GM23248 (cell line): ENCODE data around the gene COL6A1. TPM values are rescaled to one million over a fixed set of nuclear protein-coding genes. Genes with fewer than 3 reads are reported as not detected.
A peak's percentile ranks its signal among the peaks of the same experiment; 100 is the strongest.

Experiments used
- DNase-seq: peaks from one replicate; pipeline ENCODE4 v3.0.0-alpha.2; 2015
- H2AFZ ChIP-seq: fragments of 200-600 bp; sonication (generic); 2 replicates; pipeline ENCODE4 v1.6.1; 2016; ENCODE audit warnings: antibody characterized with exemption
- H3F3A ChIP-seq: fragments of 200-600 bp; sonication (generic); 2 replicates; pipeline ENCODE4 v1.6.1; 2016; ENCODE audit warnings: mild to moderate bottlenecking, antibody characterized with exemption, mixed run types; ENCODE audit not compliant: insufficient read depth
- H3K27ac ChIP-seq: fragments of 200-600 bp; sonication (generic); 2 replicates; pipeline ENCODE4 v1.5.1; 2016; ENCODE audit warnings: mild to moderate bottlenecking
- H3K27me3 ChIP-seq: fragments of 200-600 bp; sonication (generic); replicated peaks from 2 replicates; pipeline ENCODE4 v1.6.1; 2016; ENCODE audit warnings: mild to moderate bottlenecking; ENCODE audit not compliant: insufficient read depth
- H3K36me3 ChIP-seq: fragments of 200-600 bp; sonication (generic); 2 replicates; pipeline ENCODE4 v1.6.1; 2016; ENCODE audit warnings: low read depth, mild to moderate bottlenecking
- H3K4me1 ChIP-seq: fragments of 200-600 bp; sonication (generic); 2 replicates; pipeline ENCODE4 v1.6.1; 2016; ENCODE audit warnings: mild to moderate bottlenecking; ENCODE audit not compliant: insufficient read depth
- H3K4me2 ChIP-seq: fragments of 200-600 bp; sonication (generic); one replicate; pipeline ENCODE4 v1.6.1; 2016; ENCODE audit warnings: mild to moderate bottlenecking; ENCODE audit not compliant: unreplicated experiment
- H3K4me3 ChIP-seq: fragments of 200-600 bp; sonication (generic); 2 replicates; pipeline ENCODE4 v1.5.1; 2016; ENCODE audit warnings: mild to moderate bottlenecking
- H3K79me2 ChIP-seq: fragments of 200-600 bp; sonication (generic); 2 replicates; pipeline ENCODE4 v1.6.1; 2016; ENCODE audit warnings: mild to moderate bottlenecking; ENCODE audit not compliant: insufficient read depth
- H3K9ac ChIP-seq: fragments of 200-600 bp; sonication (generic); 2 replicates; pipeline ENCODE4 v1.6.1; 2016; ENCODE audit warnings: mild to moderate bottlenecking
- H3K9me2 ChIP-seq: fragments of 200-600 bp; sonication (generic); 2 replicates; pipeline ENCODE4 v1.6.1; 2016; ENCODE audit warnings: mixed run types, mild to moderate bottlenecking, moderate library complexity; ENCODE audit not compliant: insufficient read depth
- H3K9me3 ChIP-seq: fragments of 200-600 bp; sonication (generic); one replicate; pipeline ENCODE4 v1.6.1; 2017; ENCODE audit warnings: low read depth
- H4K20me1 ChIP-seq: fragments of 200-600 bp; sonication (generic); 2 replicates; pipeline ENCODE4 v1.6.0; 2016; ENCODE audit not compliant: insufficient read depth
- EZH2 ChIP-seq: fragments of 200-600 bp; sonication (generic); IDR thresholded peaks from 2 replicates; pipeline ENCODE4 v1.6.1; 2018; ENCODE audit warnings: antibody characterized with exemption, mild to moderate bottlenecking; ENCODE audit not compliant: insufficient read depth, poor library complexity, severe bottlenecking
- EZH2phosphoT487 ChIP-seq: fragments of 200-600 bp; sonication (generic); IDR thresholded peaks from 2 replicates; pipeline ENCODE4 v1.6.1; 2018; ENCODE audit warnings: antibody characterized with exemption, moderate library complexity, mild to moderate bottlenecking, low read depth; ENCODE audit not compliant: insufficient read depth
- WGBS, 2 experiments: methylation state at CpG; one replicate each; pipeline ENCODE4 v1.1.6; 2015 to 2017; ENCODE audit warnings: low lambda C conversion rate in 2 of 2, low coverage in 1 of 2; ENCODE audit errors: missing lambda C conversion rate in 2 of 2; 5-methylcytosine and 5-hydroxymethylcytosine counted together
- in situ Hi-C: fragments of 300-500 bp; cut with MboI; formaldehyde crosslinking; loops from 2 replicates; pipeline ENCODE4 v1.15.0; 2020
- polyA plus RNA-seq: library from polyadenylated mRNA; unstranded; fragments of >200 nt; fragmentation: Nextera tagmentation; extraction: Ambion mirVana; gene quantifications from 2 replicates; pipeline ENCODE4 v1.2.1, GENCODE V29; 2016
- total RNA-seq: library from RNA; depleted of rRNA; stranded (reverse); fragments of >200 nt; shearing (Covaris generic); gene quantifications from 2 replicates; pipeline ENCODE4 v1.2.3, GENCODE V29; 2014

COL6A1 gene
- total and polyA plus RNA-seq, 2 experiments from 2014 or later: 685 to 1,783 TPM

DNA sequence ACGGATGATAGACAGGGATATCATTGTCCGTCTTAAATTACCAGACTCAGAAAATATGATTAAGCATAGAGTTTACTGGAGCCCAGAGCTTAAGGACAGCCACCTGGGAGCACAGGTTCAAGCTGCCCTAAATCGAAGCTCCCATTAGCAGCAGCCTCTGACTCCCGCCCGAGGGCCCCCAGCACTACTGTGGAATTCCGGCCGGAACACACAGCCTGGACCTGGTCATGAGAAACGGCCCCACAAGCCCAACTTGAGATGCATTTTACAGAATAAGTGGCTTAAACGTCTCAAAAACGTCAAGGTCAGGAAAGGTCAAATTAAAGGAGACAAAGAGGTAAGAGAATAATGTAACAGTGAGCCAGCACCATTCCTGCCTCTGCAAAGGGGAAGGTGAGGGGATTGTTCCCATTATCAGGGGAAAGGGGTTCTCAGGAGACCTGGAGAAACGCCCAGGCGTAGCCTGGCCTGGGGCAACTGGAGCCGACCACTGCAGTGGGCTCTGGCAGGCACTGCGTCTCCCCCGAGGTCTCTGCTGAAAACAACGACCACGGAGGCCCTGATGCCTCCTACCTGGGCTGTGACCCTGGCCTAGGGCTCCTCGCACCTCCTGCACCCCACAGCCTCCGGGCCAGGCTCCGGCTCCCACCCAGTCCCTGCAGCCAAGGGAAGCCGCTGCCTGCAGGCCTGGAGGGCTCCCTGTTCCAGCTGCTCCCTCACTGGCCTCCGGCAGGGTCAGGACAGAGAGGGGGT lies 11.5 kb upstream of the COL6A1 start:
- no peak overlapping the region for H3K4me3 ChIP-seq
- no peaks in the 10 kb centered on the region for H3K9me3 ChIP-seq
- WGBS, 2 experiments: 56 to 61% methylated on average over 22 of the region's 22 CpGs
- in situ Hi-C loops: loop anchor here (5.0 kb wide), 1 partner anchor 132 kb away; no protein-coding TSS in a partner anchor
- H3K9ac ChIP-seq: no peak overlapping the region
- no peaks in the 10 kb centered on the region for H3K36me3 ChIP-seq
- H3K4me2 ChIP-seq: no peak overlapping the region
- no peak for DNase-seq
- no peak for TF ChIP-seq EZH2phosphoT487
- TF ChIP-seq EZH2: no peak
- no peaks in the 10 kb centered on the region for H4K20me1 ChIP-seq
- H3K9me2 ChIP-seq: no peaks in the 10 kb centered on the region
- H3K4me1 ChIP-seq: peaks cover 37% of the 10 kb centered on the region
- H3K27me3 ChIP-seq: no peaks in the 10 kb centered on the region
- H2AFZ ChIP-seq: no peak overlapping the region
- peaks cover 4% of the 10 kb centered on the region; the same call in 1 of the 2 replicates for H3F3A ChIP-seq
- H3K79me2 ChIP-seq: no peaks in the 10 kb centered on the region
- no peak overlapping the region for H3K27ac ChIP-seq

GRCh38 chr21:45970674-45971615 lies 10.6 kb upstream of the COL6A1 start:
- Histone ChIP-seq H3K9ac (peak overlapping the region; percentile 54), H3K27me3 (no peaks in the 10 kb centered on the region), H3K36me3 (no peaks in the 10 kb centered on the region), H3K4me1 (peaks cover 40% of the 10 kb centered on the region), H2AFZ (no peak overlapping the region), H3K4me3 (no peak overlapping the region), H3K4me2 (peak overlapping the region; percentile 28), H3K9me3 (no peaks in the 10 kb centered on the region), H3K9me2 (no peaks in the 10 kb centered on the region), H3F3A (peaks cover 4% of the 10 kb centered on the region; the same call in 1 of the 2 replicates), H3K27ac (peak overlapping the region; percentile 84), H4K20me1 (no peaks in the 10 kb centered on the region), H3K79me2 (no peaks in the 10 kb centered on the region)
- DNase-seq: peak; percentile 69
- WGBS, 2 experiments: 17 to 20% methylated on average over 19 to 22 of the region's 25 CpGs
- TF ChIP-seq EZH2 (no peak), EZH2phosphoT487 (no peak)
- in situ Hi-C loops: loop anchor here (5.0 kb wide), 1 partner anchor 131 kb away; no protein-coding TSS in a partner anchor

GRCh38 chr21:45971616-45972352 lies 9.8 kb upstream of the COL6A1 start:
- Histone ChIP-seq H3K79me2 (no peaks in the 10 kb centered on the region), H4K20me1 (no peaks in the 10 kb centered on the region), H3K9me2 (no peaks in the 10 kb centered on the region), H2AFZ (no peak overlapping the region), H3K36me3 (no peaks in the 10 kb centered on the region), H3K27ac (peak overlapping the region; percentile 84), H3K4me1 (peaks cover 40% of the 10 kb centered on the region), H3K4me2 (peak overlapping the region; percentile 76), H3K4me3 (peak overlapping the region; percentile 56; the same call in 1 of the 2 replicates), H3K9me3 (no peaks in the 10 kb centered on the region), H3K27me3 (no peaks in the 10 kb centered on the region), H3K9ac (peak overlapping the region; percentile 79), H3F3A (peaks cover 4% of the 10 kb centered on the region; the same call in 1 of the 2 replicates)
- WGBS, 2 experiments: 4 to 6% methylated on average over 20 of the region's 20 CpGs
- in situ Hi-C loops: loop anchor here (5.0 kb wide), 1 partner anchor 131 kb away; no protein-coding TSS in a partner anchor
- TF ChIP-seq EZH2phosphoT487 (no peak), EZH2 (no peak)
- DNase-seq: peak; percentile 96
